Measurements from ENCODE around the gene TGFBR3. TPM values are rescaled to one million over a fixed set of nuclear protein-coding genes. Genes with fewer than 3 reads are reported as not detected.

Gene TGFBR3
- total RNA-seq, 2 experiments from 2014 or later, result 13.9 to 15.3 TPM

DNA sequence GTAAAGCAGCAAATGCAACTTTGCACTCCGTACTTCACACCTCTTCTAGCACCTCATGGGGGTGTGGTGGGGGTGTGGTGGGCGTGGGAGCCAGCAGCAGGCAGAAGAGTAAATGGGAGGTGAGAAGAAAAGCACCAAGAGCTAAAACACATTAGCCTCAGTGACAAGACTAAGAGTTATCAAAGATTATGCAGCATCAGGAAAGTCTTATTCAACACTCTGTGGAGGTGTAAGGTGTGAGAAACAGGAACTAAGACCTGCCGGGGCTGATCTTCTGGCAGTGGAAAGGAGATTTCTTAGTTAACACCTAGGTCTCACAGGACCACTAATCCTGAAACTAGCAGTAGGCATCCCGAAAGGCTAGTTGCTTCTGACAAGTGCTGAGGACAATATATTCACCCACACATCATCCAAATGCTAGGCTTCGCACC lies 9.9 kb downstream of the TGFBR3 start:
- ATAC-seq (ENCODE audit: low read depth), result peak; percentile 36
- Mint-ChIP-seq H3K9me3 (no peaks in the 10 kb centered on the region), H3K36me3 (peaks cover 1% of the 10 kb centered on the region), H3K4me3 (no peak overlapping the region), H3K4me1 (peaks cover 22% of the 10 kb centered on the region), H3K27ac (no peak overlapping the region), H3K27me3 (peaks cover 49% of the 10 kb centered on the region)
- POLR2A ChIA-PET, result interaction anchor here (0.7 kb wide), 1 partner anchor 358 kb away, joined by 7 read pairs; no protein-coding TSS in a partner anchor
- no peak for DNase-seq

DNA sequence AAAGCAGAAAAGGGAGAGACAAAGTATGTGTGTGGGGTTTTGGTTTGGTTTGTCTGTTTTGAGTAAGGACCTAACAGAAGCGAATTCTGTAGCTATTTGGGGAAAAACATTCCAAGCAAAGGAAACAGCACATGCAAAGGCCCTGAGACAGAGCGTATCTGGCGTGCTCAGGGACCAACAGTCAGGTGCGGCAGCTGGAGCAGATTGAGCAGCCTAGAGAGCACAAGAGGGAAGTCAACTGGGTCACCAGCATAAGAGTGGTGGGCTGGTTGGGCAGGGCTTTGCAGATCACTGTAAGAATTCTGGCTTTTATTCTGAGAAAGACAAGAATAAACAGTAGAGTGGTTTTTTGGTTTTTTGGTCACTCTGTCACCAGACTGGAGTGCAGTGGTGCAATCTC lies 11.8 kb downstream of the TGFBR3 start:
- Mint-ChIP-seq H3K27ac (no peak overlapping the region), H3K4me3 (no peak overlapping the region), H3K4me1 (peaks cover 29% of the 10 kb centered on the region), H3K27me3 (peaks cover 57% of the 10 kb centered on the region), H3K9me3 (no peaks in the 10 kb centered on the region), H3K36me3 (no peaks in the 10 kb centered on the region)
- POLR2A ChIA-PET, result no interaction called here
- ATAC-seq (ENCODE audit: low read depth), result no peak
- DNase-seq, result no peak

DNA sequence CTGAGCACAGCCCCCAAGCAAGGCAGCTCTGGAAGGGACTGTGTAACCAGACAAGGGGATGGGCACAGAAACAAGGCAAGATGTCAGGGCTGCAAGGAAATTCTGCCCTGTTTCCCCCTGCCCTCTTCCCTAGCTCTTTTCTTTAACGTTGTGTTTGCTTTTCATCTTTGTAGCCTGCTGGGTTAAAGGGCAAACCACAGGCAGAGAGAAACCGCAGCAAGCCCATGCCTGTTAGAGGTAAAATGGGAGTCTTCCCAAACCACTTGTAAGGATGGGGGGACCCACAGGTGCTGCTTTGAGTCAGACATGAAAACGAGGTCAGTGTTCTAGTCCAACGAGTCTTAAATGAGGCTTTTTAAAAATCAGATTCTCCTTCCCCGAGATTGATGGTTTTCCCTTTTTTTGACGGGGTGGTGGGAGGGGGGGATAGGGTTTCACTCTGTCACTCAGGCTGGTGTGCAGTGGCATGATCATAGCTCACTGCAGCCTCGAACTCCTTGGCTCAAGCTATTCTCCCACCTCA lies 13.3 kb downstream of the TGFBR3 start:
- ATAC-seq (ENCODE audit: low read depth), result peak; percentile 57
- H3K36me3 Mint-ChIP-seq, result no peaks in the 10 kb centered on the region
- no peak overlapping the region for H3K27ac Mint-ChIP-seq
- H3K4me3 Mint-ChIP-seq, result peak overlapping the region; percentile 43
- H3K27me3 Mint-ChIP-seq, result peaks cover 52% of the 10 kb centered on the region
- peak; percentile 38 for DNase-seq
- POLR2A ChIA-PET, result no interaction called here
- no peaks in the 10 kb centered on the region for H3K9me3 Mint-ChIP-seq
- H3K4me1 Mint-ChIP-seq, result peaks cover 27% of the 10 kb centered on the region

DNA sequence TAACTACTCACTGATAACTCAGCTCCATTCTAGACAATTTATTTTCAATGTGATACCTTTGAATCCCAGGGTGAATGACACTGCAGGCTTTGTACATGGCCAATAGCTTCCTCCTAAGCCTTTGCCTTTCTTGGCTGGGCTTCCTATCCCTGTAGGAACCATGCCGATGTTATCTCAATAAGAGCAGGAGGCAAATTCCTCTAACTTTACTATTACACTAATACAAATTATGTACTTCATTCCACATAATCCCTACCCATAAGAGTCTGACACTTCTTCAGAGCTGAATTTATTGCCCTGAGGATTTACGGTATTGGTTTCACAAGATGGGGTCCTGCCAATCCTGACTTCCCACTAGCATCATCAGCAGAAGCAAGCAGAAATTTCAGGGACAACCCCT lies 14.0 kb downstream of the TGFBR3 start:
- Mint-ChIP-seq H3K36me3 (no peaks in the 10 kb centered on the region), H3K27me3 (peaks cover 51% of the 10 kb centered on the region), H3K4me1 (peaks cover 25% of the 10 kb centered on the region), H3K27ac (no peak overlapping the region), H3K4me3 (no peak overlapping the region), H3K9me3 (no peaks in the 10 kb centered on the region)
- DNase-seq, result no peak
- POLR2A ChIA-PET, result no interaction called here
- ATAC-seq (ENCODE audit: low read depth), result no peak

DNA sequence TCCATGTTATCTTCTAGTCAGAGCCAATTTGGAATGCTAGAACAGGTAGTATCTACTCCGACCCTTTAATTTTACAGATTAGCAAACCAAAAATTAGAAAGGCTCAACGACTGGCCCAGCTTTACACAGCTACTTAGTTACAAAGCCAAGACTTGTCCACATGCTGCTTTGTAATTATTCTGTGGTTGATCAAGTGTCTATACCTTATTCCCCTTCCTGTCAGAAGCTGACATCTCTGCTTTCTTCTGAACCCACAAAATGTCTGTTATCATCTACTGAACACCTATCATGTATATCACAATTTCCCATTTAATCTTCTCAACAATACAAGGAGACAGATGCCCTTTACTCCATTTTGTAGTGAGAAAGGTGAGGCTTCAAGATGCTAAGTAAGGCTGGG lies 15.6 kb downstream of the TGFBR3 start:
- Mint-ChIP-seq H3K4me3 (no peak overlapping the region), H3K4me1 (peaks cover 24% of the 10 kb centered on the region), H3K9me3 (no peaks in the 10 kb centered on the region), H3K27me3 (peaks cover 44% of the 10 kb centered on the region), H3K36me3 (no peaks in the 10 kb centered on the region), H3K27ac (no peak overlapping the region)
- POLR2A ChIA-PET, result no interaction called here
- no peak for ATAC-seq (ENCODE audit: low read depth)
- DNase-seq, result no peak

DNA sequence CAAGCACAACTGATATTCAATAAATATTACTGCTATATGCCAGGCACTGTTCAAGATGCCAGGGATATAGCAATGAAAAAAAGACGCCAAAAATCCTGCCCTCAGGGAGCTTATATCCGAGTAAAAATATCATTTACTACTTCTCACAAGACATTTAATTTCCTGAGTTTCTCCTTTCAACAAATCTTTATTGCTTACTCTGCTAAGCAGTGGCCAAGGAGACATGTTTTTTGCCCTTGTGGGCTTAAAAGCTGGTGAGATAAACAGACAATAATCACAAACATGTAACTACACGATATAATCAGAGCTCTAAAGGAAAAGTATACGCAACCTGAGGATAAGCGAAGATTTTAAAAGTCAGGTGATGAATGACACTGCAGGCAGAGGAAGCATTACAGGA lies 19.5 kb downstream of the TGFBR3 start:
- H3K9me3 Mint-ChIP-seq, result no peaks in the 10 kb centered on the region
- H3K4me3 Mint-ChIP-seq, result no peak overlapping the region
- H3K27me3 Mint-ChIP-seq, result peaks cover 35% of the 10 kb centered on the region
- DNase-seq, result no peak
- peaks cover 10% of the 10 kb centered on the region for H3K4me1 Mint-ChIP-seq
- no peak overlapping the region for H3K27ac Mint-ChIP-seq
- POLR2A ChIA-PET, result no interaction called here
- H3K36me3 Mint-ChIP-seq, result no peaks in the 10 kb centered on the region
- ATAC-seq (ENCODE audit: low read depth), result no peak

DNA sequence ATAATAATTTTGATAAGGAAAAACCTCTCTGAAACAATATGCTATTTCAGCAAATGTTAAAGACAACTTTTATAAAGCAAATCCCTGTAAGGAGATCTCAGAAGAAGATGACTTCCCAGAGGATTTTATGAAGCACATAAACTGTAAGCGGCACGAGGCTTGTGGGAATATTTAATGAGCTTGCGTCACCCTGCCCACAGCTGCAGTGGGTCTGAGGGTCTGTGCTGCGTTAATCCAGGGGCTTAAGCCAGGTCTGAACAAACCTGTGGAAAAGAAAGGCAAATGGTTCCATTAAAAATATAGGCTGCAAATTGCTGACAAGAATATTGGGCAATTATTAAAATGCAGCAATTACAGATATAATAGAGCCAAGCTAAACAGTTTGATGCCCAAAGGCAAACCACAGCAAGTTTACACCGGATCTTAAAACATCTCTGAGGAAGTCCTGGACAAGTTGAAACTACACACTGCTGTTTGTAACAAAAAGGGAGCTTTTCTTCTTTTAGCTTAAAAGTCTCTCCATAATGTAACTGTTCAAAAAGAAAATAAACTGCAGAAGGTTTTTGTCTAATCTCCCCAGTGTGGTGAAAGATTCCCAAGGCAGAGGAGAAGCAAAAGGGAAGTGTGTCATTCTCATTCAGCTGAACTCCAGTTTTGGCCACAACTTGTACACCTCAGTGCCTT lies 21.8 kb downstream of the TGFBR3 start:
- Mint-ChIP-seq H3K9me3 (no peaks in the 10 kb centered on the region), H3K4me1 (peaks cover 1% of the 10 kb centered on the region), H3K36me3 (no peaks in the 10 kb centered on the region), H3K27me3 (peaks cover 22% of the 10 kb centered on the region), H3K4me3 (no peak overlapping the region), H3K27ac (no peak overlapping the region)
- ATAC-seq (ENCODE audit: low read depth), result no peak
- POLR2A ChIA-PET, result no interaction called here
- DNase-seq, result no peak

DNA sequence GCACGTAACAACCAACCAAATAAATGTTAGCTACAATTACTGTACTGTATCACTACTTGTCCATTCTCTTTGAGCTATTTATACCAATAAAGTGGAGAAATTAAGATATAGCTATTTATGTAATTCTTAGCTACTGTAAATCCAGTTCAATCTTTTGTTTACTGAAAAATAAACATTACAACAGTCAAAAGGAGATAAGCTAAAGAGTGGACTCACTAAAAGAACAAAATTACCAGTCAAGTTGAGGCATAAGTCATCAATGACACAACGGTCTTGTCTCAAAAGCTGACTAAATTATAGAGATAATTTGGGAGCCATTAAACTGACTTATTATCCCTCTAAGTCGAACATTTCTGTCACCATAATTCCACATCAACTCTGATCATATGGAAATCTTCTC lies 22.5 kb downstream of the TGFBR3 start:
- peaks cover 1% of the 10 kb centered on the region for H3K4me1 Mint-ChIP-seq
- ATAC-seq (ENCODE audit: low read depth) (no peak), DNase-seq (no peak)
- POLR2A ChIA-PET, result no interaction called here
- H3K9me3 Mint-ChIP-seq, result no peaks in the 10 kb centered on the region
- no peak overlapping the region for H3K27ac Mint-ChIP-seq
- H3K36me3 Mint-ChIP-seq, result no peaks in the 10 kb centered on the region
- H3K4me3 Mint-ChIP-seq, result no peak overlapping the region
- H3K27me3 Mint-ChIP-seq, result peaks cover 19% of the 10 kb centered on the region

DNA sequence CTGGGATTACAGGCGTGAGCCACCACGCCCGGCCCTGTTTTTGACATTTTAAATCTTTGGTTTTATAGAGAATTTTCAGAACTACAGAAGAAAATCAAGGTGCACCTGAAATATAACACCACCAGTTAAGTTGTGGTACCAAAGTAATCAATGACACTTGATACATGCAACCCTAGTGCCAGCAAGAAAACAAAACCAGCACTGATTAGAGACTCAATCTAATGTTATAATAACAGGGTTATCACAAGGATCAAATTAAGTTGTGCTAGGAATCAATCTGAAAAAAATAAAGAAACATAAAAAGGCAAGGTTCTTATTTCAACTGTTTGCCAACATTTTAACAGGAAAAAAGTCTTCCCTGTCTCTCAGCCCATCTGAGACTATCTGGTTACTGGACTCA lies 23.8 kb downstream of the TGFBR3 start:
- H3K4me3 Mint-ChIP-seq, result no peak overlapping the region
- peaks cover 12% of the 10 kb centered on the region for H3K27me3 Mint-ChIP-seq
- no peaks in the 10 kb centered on the region for H3K9me3 Mint-ChIP-seq
- ATAC-seq (ENCODE audit: low read depth) (no peak), DNase-seq (no peak)
- no peak overlapping the region for H3K27ac Mint-ChIP-seq
- peaks cover 1% of the 10 kb centered on the region for H3K4me1 Mint-ChIP-seq
- no peaks in the 10 kb centered on the region for H3K36me3 Mint-ChIP-seq
- POLR2A ChIA-PET, result no interaction called here

DNA sequence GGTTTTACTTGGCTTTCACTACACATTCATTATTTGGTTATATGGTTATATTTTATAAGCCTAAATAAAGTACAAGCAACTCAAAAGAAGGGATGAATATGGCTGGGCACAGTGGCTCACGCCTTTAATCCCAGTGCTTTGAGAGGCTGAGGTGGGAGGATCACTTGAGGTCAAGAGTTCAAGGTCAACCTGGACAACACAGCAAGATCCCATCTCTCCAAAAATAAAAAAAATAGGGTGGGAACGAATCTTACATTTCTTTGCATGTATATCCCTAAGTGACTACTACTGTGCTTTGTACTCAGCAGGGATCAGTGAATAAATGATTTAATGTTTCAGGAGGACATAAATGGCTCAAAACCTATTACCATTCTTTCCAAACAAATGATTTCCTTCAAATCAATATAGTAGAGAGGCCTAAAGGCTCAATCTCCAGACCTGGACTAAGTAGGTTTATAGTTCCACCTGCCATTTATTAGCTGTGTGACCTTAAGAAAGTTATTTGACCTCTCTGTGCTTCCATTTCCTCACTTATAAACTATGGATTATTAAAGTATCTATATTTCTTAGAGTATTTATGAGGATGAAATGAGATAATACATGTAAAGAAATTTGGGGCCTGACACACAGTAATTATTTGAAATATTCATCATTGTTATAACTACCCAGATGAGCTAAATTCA lies 28.3 kb downstream of the TGFBR3 start:
- H3K4me1 Mint-ChIP-seq, result peaks cover 1% of the 10 kb centered on the region
- peaks cover 2% of the 10 kb centered on the region for H3K27me3 Mint-ChIP-seq
- no peak overlapping the region for H3K27ac Mint-ChIP-seq
- no peak overlapping the region for H3K4me3 Mint-ChIP-seq
- no peaks in the 10 kb centered on the region for H3K36me3 Mint-ChIP-seq
- POLR2A ChIA-PET, result interaction anchor here (0.5 kb wide), 1 partner anchor 16 kb away, joined by 3 read pairs; no protein-coding TSS in a partner anchor
- DNase-seq (no peak), ATAC-seq (ENCODE audit: low read depth) (no peak)
- peaks cover 2% of the 10 kb centered on the region for H3K9me3 Mint-ChIP-seq

DNA sequence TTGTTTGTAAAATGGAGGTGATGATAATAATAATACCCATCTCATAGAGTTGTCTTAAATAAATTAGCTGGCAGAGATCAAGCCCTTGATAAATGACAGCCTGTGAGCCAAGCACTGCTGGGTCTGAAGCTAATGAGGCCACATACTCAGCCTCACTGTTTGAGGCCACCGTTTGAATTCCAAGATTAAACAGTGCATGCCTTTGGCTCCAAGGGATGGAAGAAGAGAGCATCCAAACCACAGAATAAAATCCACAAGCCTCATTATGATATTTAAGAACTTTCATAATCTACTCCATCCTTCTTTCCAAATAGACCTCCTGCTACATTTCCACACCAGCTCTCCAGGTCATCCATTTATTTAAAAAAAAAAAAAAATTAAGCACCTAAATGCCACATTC lies 29.0 kb downstream of the TGFBR3 start:
- Mint-ChIP-seq H3K4me1 (peaks cover 1% of the 10 kb centered on the region), H3K9me3 (peaks cover 2% of the 10 kb centered on the region), H3K27ac (no peak overlapping the region), H3K27me3 (peaks cover 2% of the 10 kb centered on the region), H3K36me3 (no peaks in the 10 kb centered on the region), H3K4me3 (no peak overlapping the region)
- no peak for DNase-seq
- POLR2A ChIA-PET, result no interaction called here
- ATAC-seq (ENCODE audit: low read depth), result no peak

DNA sequence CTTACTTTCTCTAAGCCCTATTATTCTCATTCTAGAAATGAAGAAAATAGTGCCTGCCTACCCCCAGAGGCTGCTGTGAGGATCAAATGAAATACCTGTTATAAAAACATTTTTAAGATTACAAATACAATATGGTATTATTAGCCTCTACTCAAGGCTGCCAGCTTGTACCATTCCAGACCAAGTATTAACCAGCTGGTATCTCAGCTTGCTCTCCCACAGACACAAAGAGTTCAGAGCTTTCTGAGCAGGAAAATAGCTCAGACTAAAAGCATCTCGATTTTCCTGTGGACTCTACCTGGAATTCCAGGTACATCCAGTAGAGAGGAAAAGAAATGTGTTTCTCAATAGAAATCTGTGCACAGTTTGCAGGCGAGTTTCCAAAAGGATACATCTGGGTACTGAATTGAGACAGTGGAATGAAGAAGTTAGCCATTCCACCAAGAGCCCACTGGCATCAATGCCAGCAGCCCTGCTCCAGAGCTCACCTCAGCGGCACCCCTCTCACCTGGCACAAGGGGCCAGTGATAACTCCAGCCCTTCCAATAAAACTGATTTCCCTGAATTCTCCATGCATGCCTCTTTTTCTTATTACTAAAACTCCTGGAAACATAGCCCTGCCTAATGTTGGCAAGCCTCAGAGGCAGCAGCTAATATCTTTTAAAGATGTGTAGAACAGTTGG lies 31.0 kb downstream of the TGFBR3 start:
- ATAC-seq (ENCODE audit: low read depth) (no peak), DNase-seq (no peak)
- H3K4me1 Mint-ChIP-seq, result peaks cover 1% of the 10 kb centered on the region
- no peaks in the 10 kb centered on the region for H3K36me3 Mint-ChIP-seq
- peaks cover 2% of the 10 kb centered on the region for H3K9me3 Mint-ChIP-seq
- no peak overlapping the region for H3K4me3 Mint-ChIP-seq
- POLR2A ChIA-PET, result no interaction called here
- H3K27me3 Mint-ChIP-seq, result peaks cover 2% of the 10 kb centered on the region
- no peak overlapping the region for H3K27ac Mint-ChIP-seq

DNA sequence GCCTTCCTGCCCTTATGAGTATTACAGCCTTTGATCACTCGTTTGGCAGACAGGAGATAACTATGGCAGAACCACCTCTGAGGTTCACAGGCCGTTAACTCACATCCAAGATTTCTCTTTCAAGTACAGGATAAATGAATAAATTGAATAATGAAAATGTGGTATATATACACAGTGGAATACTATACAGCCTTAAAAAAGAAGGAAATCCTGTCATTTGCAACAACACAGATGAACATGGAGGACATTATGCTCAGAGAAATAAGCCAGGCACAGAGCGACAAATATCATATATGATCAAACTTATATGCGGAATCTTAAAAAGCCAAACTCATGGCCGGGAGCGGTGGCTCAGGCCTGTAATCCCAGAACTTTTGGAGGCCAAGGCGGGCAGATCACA lies 32.6 kb downstream of the TGFBR3 start:
- Mint-ChIP-seq H3K36me3 (no peaks in the 10 kb centered on the region), H3K9me3 (peaks cover 2% of the 10 kb centered on the region), H3K4me3 (no peak overlapping the region), H3K27me3 (peaks cover 2% of the 10 kb centered on the region), H3K4me1 (no peaks in the 10 kb centered on the region), H3K27ac (no peak overlapping the region)
- no peak for ATAC-seq (ENCODE audit: low read depth)
- DNase-seq, result no peak
- POLR2A ChIA-PET, result no interaction called here
